HG02884 (cell line): ENCODE results near the gene AQP9.

Experiments
- ATAC-seq: cut with Tn5 transposase; IDR thresholded peaks from one replicate; pipeline ENCODE4 v1.9.1; 2021; ENCODE audit warnings: mild to moderate bottlenecking, moderate library complexity; ENCODE audit not compliant: unreplicated experiment

AQP9 gene

GRCh38 chr15:58223432-58223831, 85.3 kb downstream of the AQP9 start:
- ATAC-seq = no peak

DNA sequence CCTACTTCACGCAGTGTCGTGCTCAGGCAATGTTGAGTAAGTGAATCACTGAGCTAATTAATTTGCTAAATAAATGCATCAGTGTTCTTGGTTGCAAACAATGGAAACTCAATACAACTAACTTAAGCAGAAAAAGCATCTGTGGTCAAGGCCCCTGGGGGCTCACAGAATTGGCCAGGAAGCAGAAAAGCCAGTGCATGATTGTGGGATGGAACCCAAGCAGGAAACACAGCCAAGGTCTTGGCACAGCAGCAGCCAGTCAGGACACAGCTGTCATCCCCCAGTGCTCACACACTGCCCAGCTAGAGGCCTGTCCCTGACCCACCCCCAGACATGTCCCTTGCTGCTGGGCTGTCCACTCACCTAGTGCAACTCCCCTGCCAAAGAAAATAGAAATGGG, 85.9 kb downstream of the AQP9 start:
- ATAC-seq = no peak

DNA sequence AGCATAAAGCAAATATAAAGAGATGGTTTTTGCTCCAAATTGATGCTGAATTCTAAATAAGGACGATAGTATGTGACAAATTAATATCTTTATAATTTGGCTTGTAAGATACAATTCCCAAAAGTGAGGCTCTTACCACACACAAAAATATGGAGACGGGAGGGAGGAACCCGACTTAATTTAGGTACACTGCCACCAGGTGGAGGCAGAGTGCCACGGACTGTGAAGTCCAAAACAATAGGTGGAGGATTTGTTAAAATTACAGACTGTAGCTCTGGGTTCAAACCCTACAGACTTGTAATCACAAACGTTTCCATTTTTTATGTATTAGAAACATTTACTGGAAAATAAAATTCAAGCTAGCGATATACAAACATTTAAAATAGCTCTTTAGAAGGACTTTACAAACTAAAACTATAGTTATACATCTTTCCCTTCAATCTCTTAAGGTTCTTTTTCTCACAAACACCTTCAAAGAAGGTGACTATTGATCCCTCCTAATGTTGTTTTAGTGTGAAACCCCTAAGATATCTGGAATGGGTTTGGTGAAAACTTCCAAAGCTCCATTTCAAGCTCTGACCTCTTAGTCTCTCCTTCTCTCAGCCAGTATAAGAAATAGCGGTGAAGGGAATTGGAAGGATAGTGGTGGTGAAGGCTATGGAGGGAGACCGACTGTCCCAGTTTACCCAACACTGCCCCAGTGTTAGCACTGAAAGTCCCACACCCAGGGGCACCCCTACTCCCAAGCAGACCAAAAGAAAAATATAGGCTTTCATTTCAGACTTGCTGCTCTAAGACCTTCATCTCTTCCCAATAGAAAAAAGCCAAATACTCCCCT, 89.7 kb downstream of the AQP9 start:
- no peak for ATAC-seq

GRCh38 chr15:58228718-58229117, 90.5 kb downstream of the AQP9 start:
- no peak for ATAC-seq

DNA sequence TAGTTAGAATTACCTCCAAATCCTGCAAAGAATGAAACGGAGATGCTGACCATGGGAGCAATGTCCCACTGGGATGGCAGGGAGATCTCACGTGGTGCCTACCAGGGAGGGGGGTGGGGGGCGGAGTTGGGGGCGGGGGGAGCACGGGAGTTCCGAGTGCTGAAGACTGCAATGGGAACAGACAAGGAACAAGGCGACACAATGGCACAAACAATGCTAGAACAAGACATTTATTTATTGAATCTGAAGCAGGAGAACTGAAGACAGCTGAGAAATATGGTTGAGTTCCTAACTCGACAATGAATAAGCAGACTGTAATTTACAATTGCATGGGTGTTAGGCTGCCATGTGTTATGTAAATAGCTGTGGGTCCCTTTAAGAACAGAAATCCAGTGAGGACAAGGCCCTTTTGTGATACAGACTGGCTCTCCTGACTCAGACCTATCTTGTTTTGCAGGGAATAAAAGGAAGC, 91.2 kb downstream of the AQP9 start:
- no peak for ATAC-seq

- no peak for ATAC-seq
These were observed 94.3 kb downstream of the AQP9 start for GRCh38 chr15:58232281-58233065.

DNA sequence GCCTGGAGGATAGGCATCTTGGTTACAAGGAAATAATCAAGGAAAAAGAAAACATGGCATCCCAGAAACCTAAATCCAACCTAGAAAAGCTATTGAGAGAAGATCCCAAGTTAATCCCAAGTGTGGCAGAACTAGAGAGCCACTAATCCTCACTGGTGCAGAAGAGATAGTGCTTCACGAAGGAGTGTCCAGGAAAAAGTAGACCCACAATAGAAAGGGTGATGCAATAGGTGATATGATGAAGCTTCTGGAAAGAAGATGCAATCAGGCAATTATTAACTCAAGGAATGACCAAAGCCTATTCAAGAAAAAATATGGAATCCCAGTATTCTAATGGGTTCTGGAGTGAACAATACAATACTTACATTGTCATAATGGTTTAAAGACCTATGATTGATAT, 95.2 kb downstream of the AQP9 start:
- ATAC-seq = no peak
